Smooth muscle cell of the brain vasculature (primary cell): ENCODE data around the gene TMEM259.
A peak's percentile ranks its signal among the peaks of the same experiment; 100 is the strongest.
"Not testable (repeated sequence)": the region's sequence is repeated elsewhere in the genome, so short reads cannot be mapped to it uniquely, and the experiment has no call there.

ENCODE experiments used
- DNase-seq: peaks from one replicate; pipeline ENCODE4 v3.0.0-alpha.2; 2012; ENCODE audit warnings: low read depth, low spot score

The TMEM259 gene

DNA sequence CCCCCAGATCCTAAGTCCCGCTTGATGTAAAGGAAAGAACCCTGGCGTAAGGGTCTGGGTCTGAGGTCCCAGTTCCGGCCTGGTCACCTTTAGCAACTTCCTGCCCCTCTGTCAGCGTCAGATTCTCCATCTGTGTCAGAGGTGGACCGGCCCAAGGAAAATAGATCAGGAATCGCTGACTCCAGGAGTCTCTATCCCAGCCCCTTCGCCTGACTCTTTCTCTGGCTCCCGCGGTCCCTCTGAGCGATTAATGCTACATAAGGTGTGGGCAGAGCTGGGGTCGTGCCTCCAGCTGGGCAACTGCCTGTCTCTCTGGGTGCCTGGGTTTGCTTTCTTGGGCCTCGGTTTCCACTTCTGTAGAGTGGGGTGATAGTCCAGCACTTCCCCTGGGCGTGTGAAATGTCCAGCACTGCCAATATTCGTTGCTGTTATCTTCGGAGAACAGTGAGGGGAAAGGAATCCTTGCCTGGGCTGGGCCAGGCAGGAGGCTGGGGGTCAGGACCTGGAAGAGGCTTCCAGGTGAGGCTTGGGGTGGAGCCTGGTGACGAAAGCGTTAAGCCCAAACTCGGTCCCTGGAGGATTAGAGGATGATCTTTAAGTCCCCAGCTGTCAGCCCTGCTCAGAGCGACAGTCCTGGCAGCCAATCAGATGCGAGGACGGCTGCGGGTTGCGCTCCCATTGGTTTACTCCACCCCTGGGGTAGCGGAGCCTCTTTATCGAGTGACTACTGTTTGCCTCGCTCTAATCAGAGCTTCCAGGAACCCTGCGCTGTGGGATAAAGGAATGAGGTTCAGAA, 19.8 kb upstream of the TMEM259 start:
- peak; percentile 75 for DNase-seq

DNA sequence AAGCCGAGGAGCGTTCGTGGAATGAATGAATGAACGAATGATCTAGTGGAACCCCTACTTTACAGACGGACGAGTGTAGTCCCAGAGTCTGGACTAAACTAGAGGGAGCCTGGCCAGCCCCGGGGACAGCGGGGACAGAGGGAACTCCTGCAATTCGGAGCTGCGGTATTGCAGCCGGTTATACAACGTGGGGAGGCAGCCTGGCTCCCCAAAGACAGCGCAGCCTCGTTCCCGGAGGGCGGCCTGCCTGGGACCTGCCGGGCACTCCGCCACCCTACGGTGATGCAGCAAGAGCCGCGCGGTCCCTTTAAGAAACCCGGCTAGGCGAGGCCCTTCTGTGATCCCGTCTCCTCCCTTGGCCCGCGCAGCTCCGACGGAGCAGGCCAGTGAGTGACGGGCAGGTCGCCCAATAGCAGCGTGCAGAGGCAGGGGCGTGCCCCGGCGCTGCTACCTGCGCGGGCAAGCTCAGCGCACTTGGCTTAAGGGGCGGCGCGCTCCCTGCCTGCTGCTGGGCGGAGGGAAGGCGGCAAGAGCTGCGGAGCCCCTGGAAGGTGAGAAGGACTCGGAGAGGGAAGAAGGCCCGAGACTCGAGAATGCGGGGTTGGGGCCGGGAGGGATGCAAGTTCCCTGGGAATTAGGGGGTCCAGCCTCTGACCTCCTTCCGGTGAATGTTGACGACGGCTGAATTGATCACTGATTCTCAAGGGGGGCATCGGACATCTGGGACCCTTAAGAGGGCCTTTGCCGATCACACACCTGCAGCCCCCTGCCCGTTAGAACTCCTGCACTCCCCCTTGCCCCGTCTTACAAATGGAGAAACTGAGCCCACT, 18.9 kb upstream of the TMEM259 start, which contains the start of gene ABCA7:
Gene ABCA7, plus strand, starts transcription at position 462 of the 830 bp plus-strand sequence. CDS start 1,255 bp downstream, outside the sequence.
- DNase-seq, result peak; percentile 92

DNA sequence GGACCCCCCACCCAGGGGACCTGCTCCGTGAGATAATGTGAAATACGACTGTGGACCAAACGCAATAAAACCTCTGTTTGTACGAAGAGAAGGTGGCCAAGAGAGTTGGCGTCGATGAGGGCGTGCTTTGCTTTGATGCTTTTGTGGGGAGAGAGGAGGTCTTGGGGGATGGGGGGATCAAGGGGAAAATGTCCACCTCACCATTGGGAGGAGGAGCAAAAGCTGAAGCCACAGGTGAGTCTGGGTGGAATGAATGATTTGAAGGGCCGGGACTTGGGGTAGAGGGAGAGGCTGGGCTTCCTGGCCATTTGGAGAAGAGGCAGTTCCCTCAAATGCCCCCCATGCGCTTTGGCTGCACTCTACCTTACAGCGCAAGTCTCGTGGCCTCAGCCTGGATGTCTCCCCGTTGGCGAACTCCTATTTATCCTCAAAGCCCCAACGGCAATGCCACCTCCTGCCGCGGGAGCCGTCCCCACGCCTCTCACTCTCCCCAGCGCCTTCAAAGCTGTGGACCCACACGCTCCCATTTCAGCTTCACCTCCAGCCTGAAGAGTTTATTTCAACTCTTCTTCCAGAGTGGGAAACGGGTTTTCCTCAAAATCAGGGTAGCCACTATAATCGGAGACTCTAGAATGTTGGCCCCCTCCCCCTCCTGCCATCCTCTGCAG, 18.2 kb upstream of the TMEM259 start:
- DNase-seq, result no peak

DNA sequence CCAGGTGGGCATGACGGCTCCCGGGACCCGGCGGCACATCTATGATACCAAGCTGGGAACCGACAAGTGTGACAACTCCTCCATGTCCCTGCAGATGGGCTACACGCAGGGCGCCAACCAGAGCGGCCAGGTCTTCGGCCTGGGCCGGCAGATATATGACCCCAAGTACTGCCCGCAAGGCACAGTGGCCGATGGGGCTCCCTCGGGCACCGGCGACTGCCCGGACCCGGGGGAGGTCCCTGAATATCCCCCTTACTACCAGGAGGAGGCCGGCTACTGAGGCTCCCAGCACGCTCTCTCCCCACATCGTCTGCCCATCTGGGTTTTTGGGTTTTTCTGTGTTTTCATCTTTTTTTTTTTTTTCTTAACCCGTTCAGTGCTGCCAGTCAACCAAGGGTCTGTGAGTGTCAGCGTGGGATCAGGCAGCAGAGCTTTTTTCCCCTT, 16.7 kb upstream of the TMEM259 start:
- DNase-seq, result no peak

DNA sequence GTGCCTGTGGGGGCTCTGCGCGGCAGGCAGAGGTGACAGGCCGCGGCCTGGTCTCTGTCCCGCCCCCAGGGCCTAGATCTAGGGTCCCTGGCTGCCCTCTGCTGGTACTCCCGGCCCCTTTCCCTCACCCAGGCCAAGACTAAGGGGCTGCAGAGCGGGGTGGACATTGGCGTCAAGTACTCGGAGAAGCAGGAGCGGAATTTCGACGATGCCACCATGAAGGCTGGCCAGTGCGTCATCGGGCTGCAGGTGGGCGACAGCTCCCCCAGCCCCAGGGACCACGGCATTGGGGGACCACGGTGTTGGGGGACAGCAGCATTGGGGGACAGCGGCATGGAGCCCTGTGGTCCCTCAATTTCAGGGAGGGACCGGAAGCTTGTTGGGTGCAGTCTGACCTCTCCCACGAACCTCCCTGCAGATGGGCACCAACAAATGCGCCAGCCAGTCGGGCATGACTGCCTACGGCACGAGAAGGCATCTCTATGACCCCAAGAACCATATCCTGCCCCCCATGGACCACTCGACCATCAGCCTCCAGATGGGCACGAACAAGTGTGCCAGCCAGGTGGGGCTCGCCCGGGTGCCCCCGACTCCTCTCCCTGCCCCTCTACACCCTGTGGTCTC, 15.2 kb upstream of the TMEM259 start:
- no peak for DNase-seq

DNA sequence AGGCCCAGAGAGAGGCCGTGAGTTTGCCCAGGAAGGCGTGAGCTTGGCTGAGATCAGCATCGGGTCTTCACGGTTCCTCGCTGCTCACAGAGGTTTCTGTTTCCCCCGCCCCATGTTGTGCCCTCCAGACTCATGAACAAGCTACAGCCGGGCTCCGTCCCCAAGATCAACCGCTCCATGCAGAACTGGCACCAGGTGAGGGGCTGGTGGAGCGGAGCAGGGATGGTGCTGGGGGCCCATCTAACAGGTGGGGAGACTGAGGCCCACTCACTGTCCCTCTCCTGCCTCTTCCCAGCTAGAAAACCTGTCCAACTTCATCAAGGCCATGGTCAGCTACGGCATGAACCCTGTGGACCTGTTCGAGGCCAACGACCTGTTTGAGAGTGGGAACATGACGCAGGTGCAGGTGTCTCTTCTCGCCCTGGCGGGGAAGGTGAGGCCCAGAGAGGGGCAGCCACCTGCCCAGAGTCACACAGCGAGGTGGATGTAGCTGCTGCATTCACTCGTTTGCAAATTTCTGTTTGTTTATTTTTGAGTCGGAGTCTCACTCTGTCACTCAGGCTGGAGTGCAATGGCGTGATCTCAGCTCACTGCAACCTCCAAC, 11.4 kb upstream of the TMEM259 start:
- no peak for DNase-seq

DNA sequence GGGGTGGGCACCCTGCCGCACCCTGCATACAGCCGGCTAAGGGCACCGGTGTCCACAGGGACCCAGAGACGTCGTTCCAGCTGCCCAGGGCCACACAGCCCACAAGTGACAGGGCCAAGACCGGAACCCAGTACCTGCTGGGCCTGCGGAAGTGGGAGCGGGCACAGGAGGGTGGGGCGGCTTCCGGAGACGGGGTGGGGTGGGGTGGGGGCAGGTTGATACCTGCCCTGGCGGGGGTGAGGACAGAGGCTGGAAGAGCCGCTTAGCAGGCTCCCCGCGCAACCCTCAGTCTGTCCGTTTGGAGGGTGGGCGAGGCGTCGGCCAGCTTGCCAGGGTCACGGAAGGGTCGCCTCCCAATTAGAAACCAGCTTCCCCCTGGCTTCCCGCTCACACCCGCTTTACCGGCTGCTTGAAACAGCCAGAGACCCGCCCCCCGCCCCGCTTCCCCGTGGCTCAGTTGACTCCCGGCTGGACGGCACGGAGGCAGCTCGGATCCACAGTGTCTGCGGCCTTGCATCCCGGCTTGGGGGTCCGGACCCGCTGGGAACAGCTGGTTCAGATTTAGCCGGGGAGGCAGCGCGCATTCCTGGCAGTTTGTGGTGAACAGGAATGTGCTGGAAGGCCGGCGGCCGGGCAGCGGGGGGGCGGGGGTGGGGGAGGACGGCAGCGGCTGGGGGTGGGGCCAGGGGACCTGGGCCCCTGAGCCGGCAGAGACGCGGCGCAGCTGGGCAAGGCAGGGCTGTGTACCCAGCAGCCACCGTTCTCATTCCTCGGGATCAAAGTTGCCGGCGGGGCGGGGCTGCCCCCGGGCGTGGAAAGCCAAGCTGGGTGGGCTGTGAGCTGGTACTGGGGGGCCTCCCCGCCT, 7.4 kb upstream of the TMEM259 start:
- peak; percentile 98 for DNase-seq

DNA sequence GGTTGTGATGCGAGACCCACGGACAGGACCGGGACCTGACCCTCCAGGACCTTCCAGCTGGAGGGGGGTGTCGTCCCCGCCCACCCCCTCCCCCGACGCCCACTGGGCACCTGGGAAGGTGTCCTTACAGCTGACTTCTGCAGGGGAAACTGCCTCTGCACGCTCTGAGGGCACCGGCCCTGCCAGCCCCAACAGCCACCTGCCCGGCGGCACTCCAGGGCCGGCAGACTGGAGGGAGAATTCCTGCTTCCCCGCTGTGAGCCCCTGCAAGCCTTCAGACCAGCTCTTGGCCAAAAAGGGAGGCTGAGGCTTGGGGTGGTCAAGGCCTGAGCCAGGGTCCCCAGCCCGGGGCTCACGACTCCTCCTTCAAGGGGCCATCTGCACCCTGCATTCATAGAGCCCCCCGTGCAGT, 6.7 kb upstream of the TMEM259 start:
- no peak for DNase-seq

DNA sequence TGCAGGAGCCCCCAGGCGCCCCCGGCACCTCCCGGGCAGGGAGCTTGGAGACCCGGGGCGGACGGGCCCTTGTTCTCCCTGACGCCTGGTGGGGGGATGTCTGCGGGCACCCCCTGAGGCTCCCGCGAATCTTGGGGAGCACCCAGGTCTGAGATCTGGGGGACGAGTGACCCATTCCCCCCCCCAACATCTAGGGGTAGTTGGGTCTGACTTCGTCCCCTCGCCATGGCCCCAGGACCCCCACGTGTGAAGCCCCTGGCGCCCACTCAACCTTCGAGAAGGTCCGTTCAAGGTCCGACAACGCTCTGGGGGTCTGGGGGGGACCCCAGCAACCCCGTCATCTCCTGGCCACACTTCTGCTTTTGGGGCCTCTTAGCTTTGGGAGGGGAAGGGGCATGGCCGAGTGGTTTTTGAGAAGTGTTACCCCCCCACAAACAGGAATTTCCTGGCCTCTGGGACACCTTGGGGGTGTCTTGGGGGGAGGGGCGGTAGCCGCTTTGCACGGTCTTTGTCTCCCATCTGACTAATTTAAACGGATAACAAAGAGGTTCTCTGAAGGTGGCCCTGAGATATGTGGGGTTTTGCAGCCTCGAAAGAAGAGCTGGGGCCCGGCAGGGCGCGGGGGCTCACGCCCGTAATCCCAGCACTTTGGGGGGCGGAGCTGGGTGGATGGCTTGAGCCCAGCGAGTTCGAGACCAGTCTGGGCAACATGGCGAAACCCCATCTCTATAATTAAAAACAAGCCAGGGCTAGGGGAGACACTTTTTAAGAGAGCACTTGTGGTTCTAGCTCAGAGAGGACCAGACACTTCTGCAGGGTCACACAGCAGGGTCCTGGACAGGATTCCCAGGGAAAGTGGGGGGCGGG, 6.1 kb upstream of the TMEM259 start:
- DNase-seq, result no peak

DNA sequence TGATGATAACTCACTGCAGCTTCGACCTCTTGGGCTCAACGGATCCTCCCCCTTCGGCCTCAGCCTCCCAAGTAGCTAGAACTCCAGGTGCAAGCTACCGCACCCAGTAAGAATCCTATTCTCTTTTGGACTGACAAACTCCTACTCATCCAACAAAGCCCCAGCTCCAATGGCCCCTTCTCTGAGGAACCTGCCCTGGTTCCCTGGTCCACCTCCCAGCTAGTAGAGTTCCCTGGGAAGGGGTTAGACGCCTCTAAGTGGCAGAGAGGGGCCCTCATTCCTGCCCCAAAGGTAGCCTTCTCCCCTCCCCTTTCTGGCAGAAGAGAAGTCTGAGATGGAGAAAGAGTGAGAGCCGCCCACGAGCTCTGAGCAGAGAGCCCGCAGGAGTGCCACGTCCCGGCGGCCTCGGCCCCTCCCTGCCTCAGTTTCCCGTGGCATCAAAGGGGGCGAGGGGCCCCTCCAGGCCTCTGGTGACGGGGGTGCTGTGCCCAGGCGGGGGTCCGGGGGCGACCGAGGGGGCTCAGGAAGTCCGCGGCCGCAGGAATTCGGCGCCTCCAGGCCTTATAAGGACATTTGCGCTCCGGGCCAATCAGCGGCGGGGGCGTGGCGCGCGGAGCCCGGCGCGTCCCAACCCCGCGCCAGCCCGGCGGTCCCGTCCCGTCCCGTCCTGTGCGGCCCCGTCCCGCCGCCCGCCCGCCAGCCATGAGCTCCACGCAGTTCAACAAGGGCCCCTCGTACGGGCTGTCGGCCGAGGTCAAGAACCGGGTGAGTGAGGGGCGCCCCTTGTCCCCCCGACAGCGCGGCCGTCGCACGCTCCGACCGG, 5.2 kb upstream of the TMEM259 start, which contains the start of gene CNN2:
Gene CNN2, plus strand, starts transcription at position 649 of the 823 bp plus-strand sequence. Its CDS starts 54 bp downstream, at position 703.
- DNase-seq, result no peak

DNA sequence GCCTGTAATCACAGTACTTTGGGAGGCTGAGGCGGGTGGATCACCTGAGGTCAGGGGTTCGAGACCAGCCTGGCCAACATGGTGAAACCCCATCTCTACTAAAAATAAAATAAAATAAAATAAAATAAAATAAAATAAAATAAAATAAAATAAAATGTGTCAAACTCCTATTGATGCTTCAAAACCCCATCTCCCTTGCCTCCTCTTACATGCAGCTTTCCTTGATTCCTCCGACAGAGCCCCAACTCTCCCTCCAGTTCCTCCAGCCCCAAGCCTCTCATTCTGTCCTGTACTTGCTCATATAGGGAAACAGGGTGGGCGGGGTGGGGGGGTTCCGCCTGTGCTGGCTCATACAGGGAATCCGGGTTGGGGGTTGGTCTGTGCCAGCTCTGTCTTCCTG, 4.2 kb upstream of the TMEM259 start:
- DNase-seq, result not testable (repeated sequence)

DNA sequence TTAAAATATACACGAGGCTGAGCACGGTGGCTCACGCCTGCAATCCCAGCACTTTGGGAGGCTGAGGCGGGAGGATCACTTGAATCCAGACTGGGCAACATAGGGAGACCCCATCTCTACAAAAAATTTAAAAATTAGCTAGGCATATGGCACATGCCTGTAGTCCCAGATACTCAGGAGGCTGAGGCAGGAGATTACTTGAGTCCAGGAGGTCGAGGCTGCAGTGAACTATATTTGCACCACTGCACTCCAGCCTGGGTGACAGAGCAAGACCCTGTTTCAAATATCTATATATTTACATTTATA, 2.9 kb upstream of the TMEM259 start:
- DNase-seq, result not testable (repeated sequence)

DNA sequence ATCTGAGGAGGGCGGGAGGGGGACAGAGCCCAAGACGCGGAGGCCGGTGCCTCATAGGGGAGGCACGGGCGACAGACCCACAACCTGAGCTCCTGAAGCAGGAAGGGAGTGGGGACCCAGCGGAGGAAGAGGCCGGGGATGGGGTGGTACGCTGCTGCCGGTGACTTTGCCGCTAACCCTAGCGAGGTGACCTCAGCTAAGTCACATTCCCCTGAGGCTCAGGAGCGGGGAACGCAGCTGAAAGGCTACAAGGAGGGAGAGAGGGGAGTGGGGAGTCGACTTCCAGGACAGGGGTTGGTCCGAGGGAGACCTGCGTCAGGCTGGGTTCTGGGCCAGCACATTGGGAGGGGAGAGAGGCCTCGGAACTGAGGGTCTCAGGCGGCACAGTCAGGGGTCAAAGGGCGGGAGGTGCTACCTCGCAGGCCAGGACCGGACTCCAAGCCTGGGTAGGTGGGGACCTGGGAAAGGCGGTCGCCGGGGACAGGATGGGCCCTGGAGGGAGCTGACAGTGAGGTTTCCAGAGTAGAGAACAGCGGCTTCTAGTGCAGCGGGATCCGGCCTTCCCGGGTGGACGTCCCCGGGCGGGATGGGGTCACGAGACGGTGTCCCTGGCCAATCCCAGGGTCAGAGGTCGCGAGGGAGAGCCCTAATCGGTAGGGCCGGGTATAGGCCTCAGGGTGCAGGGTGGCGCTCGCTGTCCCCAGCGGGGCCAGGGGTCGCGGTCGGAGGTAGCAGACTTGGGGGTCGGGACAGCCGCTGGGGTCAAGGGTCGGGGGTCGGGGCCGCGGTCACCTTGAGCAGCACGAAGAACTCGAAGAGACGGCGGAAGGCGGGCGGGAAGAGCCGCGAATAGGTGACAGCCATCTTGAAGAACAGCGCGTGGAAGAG, 699 bp downstream of the TMEM259 start:
- DNase-seq, result no peak

DNA sequence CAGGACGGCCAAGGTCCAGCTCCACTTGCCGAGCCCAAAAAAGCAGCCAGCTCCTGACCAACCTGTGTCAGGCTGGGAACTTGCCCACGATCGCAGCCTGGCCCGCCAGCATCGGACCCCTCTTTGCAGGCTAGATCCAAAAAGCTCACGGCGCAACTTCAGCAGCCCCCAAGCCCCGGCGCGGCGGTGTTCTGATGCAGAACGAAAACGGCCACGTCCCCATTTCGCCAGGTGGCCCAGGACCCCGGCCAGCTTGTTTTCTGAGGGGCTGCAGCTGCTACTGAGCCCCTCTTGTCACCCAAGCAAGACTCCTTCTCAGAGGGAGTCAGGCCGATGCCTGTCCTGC, 1.3 kb downstream of the TMEM259 start:
- no peak for DNase-seq

DNA sequence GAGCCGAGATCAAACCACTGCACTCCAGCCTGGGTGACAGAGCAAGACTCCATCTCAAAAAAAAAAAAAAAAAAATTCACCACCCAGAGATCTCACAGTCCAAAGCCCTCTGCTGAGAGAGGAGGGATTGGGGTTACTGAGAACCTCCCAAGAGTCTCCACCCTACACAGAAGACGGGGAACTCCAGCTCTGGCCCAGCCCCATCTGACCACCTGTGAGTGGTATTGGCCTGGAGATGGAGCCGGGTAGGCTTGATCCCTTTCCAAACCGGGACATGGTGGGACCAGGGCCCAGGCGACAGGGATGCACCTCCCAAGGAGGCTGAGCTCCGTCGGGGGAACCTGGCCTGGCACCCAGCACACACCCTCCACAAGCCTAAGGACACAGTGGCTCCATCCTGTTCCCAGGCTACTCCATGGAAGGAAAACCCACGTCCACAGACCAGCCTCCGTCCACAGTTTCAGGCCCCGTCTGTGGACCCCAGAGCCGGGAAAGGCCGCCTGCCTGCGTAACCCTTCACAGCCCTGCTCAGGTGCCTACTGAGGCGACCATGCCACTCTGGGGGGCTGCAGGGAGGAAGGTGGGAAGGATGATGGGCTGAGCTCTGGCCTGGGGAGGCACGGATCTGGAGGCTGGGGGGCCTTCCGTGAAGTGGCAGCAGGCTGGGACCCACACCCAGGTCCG, 1.8 kb downstream of the TMEM259 start:
- no peak for DNase-seq

DNA sequence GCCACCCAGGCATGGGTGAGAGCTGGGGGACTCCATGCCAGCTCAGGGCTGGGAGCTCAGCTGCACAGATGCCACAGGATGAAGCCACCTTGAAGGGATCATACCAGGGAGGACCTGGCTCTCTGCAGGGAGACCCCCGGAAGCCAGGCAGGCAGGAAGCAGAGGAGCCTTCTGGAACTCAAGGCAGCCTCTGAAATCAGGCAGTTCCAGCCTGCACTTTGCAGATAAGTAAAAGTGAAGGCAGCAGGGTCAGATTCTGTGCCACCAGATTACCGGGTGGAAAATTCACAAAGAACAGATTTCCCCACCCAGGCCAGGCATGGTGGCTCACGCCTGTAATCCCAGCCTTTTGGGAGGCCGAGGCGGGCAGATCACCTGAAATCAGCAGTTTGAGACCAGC, 2.5 kb downstream of the TMEM259 start:
- DNase-seq, result no peak

DNA sequence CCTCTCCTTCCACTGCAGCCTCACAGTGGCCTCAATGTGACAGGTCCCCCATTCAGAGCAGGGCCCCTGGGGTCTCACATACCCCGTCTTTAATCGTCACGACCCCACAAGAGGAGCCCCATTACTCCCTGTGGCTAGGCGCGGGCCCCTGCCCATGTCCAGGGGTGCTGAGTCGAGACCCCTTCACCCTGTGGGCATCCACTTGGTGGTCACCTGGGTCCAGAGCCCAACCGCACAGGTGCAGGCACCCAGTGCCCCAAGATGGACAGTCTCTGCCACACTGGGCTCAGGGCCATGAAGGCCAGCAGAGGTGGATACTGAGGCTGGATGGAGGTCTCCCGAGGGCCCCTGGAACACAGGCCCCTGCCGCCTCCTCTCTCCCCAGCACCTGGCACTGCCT, 3.0 kb downstream of the TMEM259 start:
- no peak for DNase-seq
